ENCODE data around the gene TLN1.

TLN1 gene

GRCh38 chr9:35710818-35711500 is 21.0 kb downstream of the TLN1 start:
- in situ Hi-C loops (cut with MboI; ENCODE audit: low sequenced_read_pairs) = loop anchor here (25.0 kb wide), 1 partner anchor 649 kb away; the partner anchor contains the start of gene VCP

- in situ Hi-C loops (cut with MboI; ENCODE audit: low sequenced_read_pairs) = loop anchor here (25.0 kb wide), 1 partner anchor 646 kb away; the partner anchor contains the start of gene VCP
Observed at GRCh38 chr9:35708146-35708545, 23.8 kb downstream of the TLN1 start.

DNA sequence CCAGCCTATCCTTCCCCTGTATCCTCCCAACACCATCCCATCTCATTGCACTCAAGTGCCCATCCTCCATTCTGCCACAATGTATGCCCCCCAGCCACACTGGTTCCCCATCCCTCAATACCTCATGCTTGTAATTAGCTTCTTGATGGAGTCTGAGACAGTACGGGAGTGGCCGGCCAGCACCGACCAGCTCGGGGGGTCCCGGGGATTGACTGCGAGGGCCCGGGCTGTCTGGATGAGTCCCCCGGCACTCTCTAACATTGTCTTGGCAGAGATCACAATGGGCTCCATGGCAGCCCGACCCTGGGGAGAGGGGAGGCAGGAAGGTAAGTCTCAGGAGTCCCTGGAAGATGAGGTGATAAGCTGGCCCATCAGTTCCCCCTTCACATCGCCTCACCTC is 25.0 kb downstream of the TLN1 start:
- in situ Hi-C loops (cut with MboI; ENCODE audit: low sequenced_read_pairs) = loop anchor here (25.0 kb wide), 1 partner anchor 645 kb away; the partner anchor contains the start of gene VCP

- in situ Hi-C loops (cut with MboI; ENCODE audit: low sequenced_read_pairs) = loop anchor here (25.0 kb wide), 1 partner anchor 644 kb away; the partner anchor contains the start of gene VCP
Observed at GRCh38 chr9:35705836-35706430, 26.1 kb downstream of the TLN1 start.

DNA sequence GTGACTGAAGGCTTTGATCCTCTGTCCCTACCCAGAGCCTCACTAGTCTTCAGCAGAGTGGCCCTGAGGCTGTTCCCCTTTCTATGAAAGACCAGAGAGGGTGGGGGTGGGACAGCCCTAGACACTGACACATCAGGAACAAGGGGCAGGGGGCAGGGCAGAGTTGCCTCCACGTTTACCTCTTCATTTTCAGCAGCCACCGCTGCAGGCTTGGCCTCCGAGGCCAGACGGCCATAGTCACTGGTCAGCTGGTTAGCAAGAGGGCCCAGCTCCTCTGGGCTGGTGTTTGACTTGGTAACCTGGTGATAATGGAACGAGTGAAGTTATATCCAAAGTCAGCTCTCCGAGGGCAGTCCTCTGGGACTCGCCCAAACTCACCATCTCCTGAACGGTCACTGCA is 26.6 kb downstream of the TLN1 start:
- in situ Hi-C loops (cut with MboI; ENCODE audit: low sequenced_read_pairs) = loop anchor here (25.0 kb wide), 1 partner anchor 643 kb away; the partner anchor contains the start of gene VCP

GRCh38 chr9:35703906-35704672 is 27.9 kb downstream of the TLN1 start:
- in situ Hi-C loops (cut with MboI; ENCODE audit: low sequenced_read_pairs) = loop anchor here (25.0 kb wide), 1 partner anchor 642 kb away; the partner anchor contains the start of gene VCP

GRCh38 chr9:35702696-35703095 is 29.3 kb downstream of the TLN1 start:
- in situ Hi-C loops (cut with MboI; ENCODE audit: low sequenced_read_pairs) = loop anchor here (25.0 kb wide), 1 partner anchor 640 kb away; the partner anchor contains the start of gene VCP

GRCh38 chr9:35700942-35701341 is 31.1 kb downstream of the TLN1 start:
- in situ Hi-C loops (cut with MboI; ENCODE audit: low sequenced_read_pairs) = loop anchor here (25.0 kb wide), 1 partner anchor 639 kb away; the partner anchor contains the start of gene VCP

DNA sequence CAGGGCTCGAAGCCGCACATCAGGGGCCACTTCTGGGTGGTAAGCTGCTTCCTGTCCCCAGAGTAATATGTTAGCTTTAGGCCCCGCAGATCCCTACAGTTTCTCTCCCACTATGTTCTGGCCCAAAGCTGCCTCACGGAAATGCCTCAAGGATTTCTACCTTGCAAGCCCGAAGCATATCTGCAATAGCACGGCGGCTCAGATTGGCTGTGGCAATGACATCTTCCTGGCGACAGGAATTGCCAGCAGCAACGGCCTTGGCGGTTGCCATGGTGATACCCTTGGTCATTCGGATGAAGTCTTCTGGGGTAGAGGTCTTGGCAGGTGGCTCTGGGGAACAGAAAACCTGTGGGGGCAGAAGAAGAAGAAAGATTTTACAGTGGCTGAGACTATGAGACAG is 32.0 kb downstream of the TLN1 start:
- in situ Hi-C loops (cut with MboI; ENCODE audit: low sequenced_read_pairs) = loop anchor here (25.0 kb wide), 1 partner anchor 638 kb away; the partner anchor contains the start of gene VCP

GRCh38 chr9:35698231-35698630 is 33.8 kb downstream of the TLN1 start:
- in situ Hi-C loops (cut with MboI; ENCODE audit: low sequenced_read_pairs) = no loop called here

DNA sequence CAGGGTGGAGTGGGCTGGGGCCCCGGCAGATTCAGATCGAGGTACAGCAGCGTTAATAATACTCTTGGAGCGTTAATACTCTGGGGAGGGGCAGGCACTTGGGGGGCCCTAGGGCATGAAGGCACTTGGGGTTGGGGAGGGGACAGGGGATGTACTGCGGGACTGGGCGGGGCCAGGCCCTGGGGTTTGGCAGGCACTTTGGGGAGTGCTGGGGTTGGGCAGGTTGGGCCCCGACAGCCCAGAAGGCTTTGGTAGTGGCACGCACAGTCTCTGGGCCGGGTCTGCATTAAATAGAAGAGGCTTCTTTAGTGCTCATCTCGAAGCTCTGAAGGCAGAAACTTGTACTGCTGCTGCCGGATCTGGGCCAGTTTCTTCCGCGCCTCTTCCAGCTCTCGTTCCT is 34.5 kb downstream of the TLN1 start:
- in situ Hi-C loops (cut with MboI; ENCODE audit: low sequenced_read_pairs) = no loop called here

- in situ Hi-C loops (cut with MboI; ENCODE audit: low sequenced_read_pairs) = no loop called here
Observed at GRCh38 chr9:35696520-35697215, 35.3 kb downstream of the TLN1 start.

DNA sequence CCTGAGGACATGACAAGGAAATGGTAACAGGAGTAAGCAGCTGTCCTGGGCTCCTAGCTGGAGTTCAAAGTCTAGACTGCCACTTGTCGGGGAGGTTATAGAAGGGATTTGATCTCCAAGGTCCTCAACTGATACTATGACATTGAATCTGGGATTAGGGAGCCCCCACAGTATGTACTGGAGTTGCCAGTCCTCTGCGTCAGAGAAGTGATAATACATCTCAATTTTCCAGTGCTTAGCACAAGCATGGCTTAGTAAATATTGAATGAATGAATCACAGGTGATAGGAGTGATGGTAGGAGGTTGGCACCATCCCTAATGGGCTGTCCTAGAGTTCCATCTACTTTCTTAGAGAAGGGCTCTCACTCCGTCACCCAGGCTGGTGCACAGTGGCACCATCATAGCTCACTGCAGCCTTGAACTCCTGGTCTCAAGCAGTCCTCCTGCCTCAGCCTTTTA is 36.0 kb downstream of the TLN1 start:
- in situ Hi-C loops (cut with MboI; ENCODE audit: low sequenced_read_pairs) = no loop called here

- in situ Hi-C loops (cut with MboI; ENCODE audit: low sequenced_read_pairs) = no loop called here
Observed at GRCh38 chr9:35691757-35692301, 40.2 kb downstream of the TLN1 start.

DNA sequence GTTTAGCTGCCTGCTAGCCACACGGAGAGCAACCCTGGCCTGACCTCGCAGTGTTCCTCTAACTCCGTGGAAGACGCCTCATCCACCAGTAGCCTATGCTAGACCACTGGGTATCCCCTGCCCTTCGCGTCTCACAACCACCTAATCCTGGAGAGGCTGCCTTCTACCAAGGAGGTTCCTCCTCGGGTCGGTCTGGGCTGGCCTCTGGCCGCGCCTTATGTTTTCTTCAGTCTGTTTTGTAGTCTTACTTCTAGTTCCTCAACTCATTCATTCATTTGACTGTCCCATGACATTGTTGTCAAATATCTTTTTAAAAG is 40.7 kb downstream of the TLN1 start:
- in situ Hi-C loops (cut with MboI; ENCODE audit: low sequenced_read_pairs) = no loop called here

DNA sequence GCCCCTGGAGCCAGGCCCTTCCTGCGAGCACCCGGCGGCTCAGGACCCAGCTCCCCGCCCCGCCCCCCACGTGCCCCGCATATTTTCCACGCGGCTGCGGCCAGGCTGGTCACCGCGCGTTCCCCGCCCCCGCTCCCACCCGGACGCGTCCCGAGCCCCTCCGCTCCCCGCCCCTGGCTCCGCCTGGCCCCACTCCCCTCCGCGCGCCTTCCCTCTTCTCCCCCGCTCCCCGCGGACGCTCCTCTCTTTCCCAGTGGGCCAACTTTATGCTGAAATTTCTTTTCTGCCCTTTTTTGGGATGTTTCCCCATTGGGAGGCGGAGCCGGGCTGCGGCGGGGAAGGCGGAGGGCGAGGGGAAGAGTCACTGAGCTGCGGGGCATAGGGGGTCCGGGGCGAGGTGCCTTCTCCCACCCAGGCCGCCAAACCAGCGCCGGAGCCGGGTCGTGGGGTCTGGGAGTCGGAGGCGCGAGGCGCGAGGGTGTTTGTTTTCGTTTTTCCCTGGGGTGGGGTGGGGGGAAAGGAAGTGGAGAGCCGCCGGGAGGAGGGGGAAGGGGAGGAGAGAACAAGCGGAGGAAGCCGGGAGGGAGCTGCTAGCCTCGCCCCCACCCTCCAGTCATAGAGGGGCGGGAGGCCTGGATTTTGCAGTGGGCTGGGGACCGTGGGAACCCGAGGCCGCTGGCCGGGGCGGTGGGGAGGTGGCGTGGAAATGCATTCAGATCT is 41.2 kb downstream of the TLN1 start:
- in situ Hi-C loops (cut with MboI; ENCODE audit: low sequenced_read_pairs) = no loop called here

GRCh38 chr9:35690294-35690613 is 41.7 kb downstream of the TLN1 start:
- in situ Hi-C loops (cut with MboI; ENCODE audit: low sequenced_read_pairs) = no loop called here

GRCh38 chr9:35689542-35690293 is 42.3 kb downstream of the TLN1 start, which contains the start of gene TPM2:
TPM2 (minus strand) TSS chr9:35689925; CDS start chr9:35689817, 108 bp downstream.
- in situ Hi-C loops (cut with MboI; ENCODE audit: low sequenced_read_pairs) = no loop called here
